H1 (cell line): Measurements from ENCODE around the gene LRRC15. TPM values are rescaled to one million over a fixed set of nuclear protein-coding genes. Genes with fewer than 3 reads are reported as not detected.

Experiments
- KDM4A ChIP-seq: IDR thresholded peaks from one replicate; pipeline ENCODE4 v1.7.1; 2012; ENCODE audit warnings: low read depth, mild to moderate bottlenecking, moderate library complexity, low read length, inconsistent platforms; ENCODE audit not compliant: severe bottlenecking
- MAX ChIP-seq: IDR thresholded peaks from 2 replicates; pipeline ENCODE4 v1.6.1; 2012; ENCODE audit warnings: inconsistent platforms
- NANOG ChIP-seq: IDR thresholded peaks from 2 replicates; pipeline ENCODE4 v1.6.1; 2011; ENCODE audit warnings: low read length, low read depth, mild to moderate bottlenecking, inconsistent platforms; ENCODE audit not compliant: insufficient read depth, poor library complexity, severe bottlenecking
- ZNF274 ChIP-seq: IDR thresholded peaks from 2 replicates; pipeline ENCODE4 v1.7.0; 2012; ENCODE audit warnings: low read length, borderline replicate concordance; ENCODE audit errors: extremely low read depth
- polyA plus RNA-seq, 7 experiments: library from polyadenylated mRNA; depleted of rRNA in 3 of 7; stranded (reverse) in 5 of 7; unstranded in 2 of 7; fragments of >200 nt in 5 of 7; fragments of 200-250 nt in 2 of 7; gene quantifications; 1 replicate in 5 of 7; 2 replicates in 1 of 7; 4 replicates in 1 of 7; pipeline versions ENCODE4 v1.2.1 to v1.2.3, GENCODE V29; 2011 to 2013; ENCODE audit warnings: missing spikeins in 2 of 7, mixed read lengths in 2 of 7
- total RNA-seq: library from RNA; stranded (reverse); fragmentation: NEBNext Ultra II Directional; extraction: Animal tissue kit (Norgen Biotek cat#: 25700); gene quantifications from 2 replicates; pipeline ENCODE4 v1.2.1, GENCODE V29; 2021

The LRRC15 gene
- total and polyA plus RNA-seq, 2 of the 8 experiments (the other 6 are each of a cell fraction or from before 2014, with no cell fraction given): 0.15 to 0.37 TPM

GRCh38 chr3:194316918-194317317 is 52.6 kb downstream of the LRRC15 start (continued):
- TF ChIP-seq NANOG (no peak), ZNF274 (no peak), MAX (no peak), KDM4A (no peak)
- TF ChIP-seq, all 59 proteins: peak for 0
